GM18873 (cell line): ENCODE measurements around the gene ARHGAP22.
A peak's percentile ranks its signal among the peaks of the same experiment; 100 is the strongest.

Experiments used
- ATAC-seq: cut with Tn5 transposase; IDR thresholded peaks from one replicate; pipeline ENCODE4 v1.9.1; 2021; ENCODE audit warnings: mild to moderate bottlenecking, moderate library complexity, moderate number of reproducible peaks; ENCODE audit not compliant: unreplicated experiment, low FRiP score

The ARHGAP22 gene

GRCh38 chr10:48608976-48609375 is 4.1 kb upstream of the ARHGAP22 start:
- no peak for ATAC-seq

GRCh38 chr10:48608279-48608681 is 3.4 kb upstream of the ARHGAP22 start:
- peak; percentile 80 for ATAC-seq

GRCh38 chr10:48607356-48608278 is 2.7 kb upstream of the ARHGAP22 start:
- ATAC-seq: no peak

- no peak for ATAC-seq
Observed at GRCh38 chr10:48606530-48607355, 1.9 kb upstream of the ARHGAP22 start.

DNA sequence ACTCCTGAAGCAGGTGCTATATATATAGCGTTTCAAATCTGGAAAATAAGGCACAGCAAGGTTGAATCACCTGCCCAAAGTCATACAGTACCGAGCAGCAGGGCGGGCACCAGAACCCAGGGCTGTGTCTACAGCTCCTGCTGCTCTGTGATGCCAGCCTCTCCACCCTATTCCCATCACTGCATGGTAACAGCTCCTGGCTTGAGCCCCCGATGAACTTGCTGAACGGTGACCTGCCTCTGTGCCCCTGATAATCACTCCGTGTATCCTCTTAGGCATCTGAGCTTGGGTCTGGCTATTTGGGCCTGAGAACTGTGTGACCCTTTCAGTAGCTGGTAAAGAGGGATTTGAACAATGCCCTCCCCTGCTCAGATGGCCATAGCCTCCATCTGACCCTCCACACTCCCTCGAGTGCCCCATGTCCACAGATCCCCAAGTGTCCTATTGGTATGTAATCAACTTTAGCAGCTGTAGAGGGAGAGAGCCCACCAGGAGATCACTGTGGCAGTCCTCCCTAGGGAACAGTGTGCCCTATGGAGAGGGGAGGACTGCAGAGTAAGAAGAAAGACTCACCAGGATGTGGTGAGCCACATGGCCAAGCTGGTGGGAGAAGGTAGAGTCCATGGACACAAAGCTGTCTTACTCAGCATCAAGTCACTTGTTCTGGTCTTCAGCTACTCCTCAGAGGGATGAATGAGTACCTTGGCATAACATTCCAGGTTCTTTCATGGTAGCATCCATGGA is 1.1 kb upstream of the ARHGAP22 start:
- no peak for ATAC-seq

DNA sequence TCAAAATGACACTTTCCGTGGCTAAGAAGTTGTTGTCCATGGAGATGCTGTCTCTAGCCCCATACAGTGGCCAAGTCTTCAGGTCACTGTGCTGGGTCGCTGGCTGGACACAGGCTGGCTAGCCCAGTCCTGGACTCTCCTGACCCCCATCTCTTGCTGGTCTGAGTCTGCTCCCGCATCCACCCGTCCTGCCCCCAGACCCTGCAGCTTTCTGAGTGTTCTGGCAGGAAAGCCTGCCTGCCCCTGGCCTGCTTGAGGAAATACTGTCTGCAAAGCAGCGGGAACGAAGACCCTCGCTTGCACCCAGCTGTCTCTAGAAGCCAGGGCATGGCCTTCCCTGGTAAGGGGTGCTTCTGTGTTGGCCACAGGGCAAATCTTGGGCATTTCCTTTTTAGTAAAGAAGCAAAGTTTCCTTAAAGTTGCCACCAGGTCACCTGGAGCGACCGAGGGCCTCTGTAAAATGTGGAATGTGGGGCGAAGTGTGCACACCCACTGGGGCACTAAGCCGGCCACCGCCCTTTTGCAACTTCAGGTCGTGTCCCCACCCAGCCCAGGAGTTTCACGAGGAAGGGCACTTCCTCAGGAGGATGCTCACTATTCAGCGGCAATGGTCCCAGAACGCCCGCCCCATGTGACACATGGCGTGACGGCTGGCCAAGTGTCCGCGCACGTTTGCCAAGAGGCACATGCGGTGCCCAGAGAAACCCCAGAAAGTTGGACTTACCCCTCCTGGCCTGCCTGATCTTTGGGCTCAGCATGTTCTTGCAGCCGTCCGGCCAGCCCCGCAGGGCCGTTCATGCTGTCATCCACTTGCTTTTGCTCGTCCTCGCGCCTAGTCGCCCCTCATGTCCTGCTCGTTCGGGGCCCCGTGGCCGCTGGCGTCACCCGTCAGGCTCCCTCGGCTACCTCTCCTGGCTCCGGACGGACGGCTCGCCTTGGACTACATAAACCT is 558 bp downstream of the ARHGAP22 start:
- no peak for ATAC-seq

DNA sequence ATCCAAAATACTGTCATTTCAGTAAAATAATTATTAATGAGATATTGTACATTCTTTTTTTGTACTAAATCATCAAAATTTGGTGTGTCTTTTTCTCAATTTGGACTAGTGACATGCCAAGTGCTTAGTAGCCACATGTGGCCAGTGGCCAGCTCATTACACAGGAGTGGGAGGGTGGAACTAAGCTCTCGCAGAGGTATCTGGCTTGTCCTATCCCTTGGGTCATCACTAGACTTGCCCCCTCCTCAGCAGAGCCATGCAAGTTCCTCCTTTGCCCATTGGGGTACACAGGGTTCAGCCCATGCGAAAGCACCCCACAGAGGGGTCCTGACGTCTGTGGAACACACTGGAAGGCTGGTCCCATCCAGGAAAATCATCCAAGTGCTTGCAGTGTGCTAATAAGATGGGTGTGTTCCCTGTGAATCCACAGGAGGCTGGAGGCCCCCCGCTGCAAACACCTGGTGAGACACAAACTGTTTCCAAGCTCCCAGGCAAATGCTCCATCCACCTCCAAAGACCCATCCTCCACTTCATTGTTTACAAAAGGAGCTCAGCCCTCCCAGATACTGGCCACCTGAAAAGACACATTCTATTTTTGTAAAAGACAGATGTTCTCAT is 1.3 kb downstream of the ARHGAP22 start:
- ATAC-seq: no peak

- ATAC-seq: no peak
Observed at GRCh38 chr10:48602401-48603135, 2.3 kb downstream of the ARHGAP22 start.

DNA sequence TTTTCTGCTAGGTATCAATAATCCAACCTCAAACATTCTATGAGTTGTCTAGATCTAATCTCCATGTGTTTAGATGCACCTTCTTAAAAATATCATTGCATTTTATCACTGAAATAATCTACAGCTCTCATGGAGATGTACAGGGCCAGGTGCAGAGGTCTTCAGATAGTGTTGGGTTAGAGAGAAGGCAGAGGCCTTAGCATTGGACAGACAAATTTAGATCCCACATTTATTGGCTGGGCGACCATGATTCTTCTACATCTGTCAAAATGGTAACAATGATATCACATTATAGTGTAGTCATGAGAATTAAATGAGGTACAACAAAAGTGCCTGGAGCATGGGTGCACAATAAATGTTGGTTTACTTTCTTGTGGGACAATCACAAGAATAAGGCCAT is 3.1 kb downstream of the ARHGAP22 start:
- no peak for ATAC-seq

GRCh38 chr10:48600645-48601505 is 4.0 kb downstream of the ARHGAP22 start:
- ATAC-seq: no peak

DNA sequence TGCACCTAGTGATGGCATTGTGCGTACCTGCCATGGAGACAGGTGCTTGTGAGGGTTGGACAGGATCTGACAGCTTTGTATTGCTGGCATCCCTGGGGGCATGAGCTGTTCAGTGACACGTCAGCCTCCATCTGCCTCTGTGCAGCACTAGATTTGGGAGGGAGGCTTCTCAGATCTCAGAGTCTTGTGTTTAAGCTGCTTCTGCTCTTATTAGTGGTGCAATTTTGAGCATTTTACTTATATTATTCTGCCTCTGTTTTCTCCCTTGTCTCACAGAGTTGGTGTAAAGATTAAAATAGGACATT is 5.1 kb downstream of the ARHGAP22 start:
- ATAC-seq: no peak

DNA sequence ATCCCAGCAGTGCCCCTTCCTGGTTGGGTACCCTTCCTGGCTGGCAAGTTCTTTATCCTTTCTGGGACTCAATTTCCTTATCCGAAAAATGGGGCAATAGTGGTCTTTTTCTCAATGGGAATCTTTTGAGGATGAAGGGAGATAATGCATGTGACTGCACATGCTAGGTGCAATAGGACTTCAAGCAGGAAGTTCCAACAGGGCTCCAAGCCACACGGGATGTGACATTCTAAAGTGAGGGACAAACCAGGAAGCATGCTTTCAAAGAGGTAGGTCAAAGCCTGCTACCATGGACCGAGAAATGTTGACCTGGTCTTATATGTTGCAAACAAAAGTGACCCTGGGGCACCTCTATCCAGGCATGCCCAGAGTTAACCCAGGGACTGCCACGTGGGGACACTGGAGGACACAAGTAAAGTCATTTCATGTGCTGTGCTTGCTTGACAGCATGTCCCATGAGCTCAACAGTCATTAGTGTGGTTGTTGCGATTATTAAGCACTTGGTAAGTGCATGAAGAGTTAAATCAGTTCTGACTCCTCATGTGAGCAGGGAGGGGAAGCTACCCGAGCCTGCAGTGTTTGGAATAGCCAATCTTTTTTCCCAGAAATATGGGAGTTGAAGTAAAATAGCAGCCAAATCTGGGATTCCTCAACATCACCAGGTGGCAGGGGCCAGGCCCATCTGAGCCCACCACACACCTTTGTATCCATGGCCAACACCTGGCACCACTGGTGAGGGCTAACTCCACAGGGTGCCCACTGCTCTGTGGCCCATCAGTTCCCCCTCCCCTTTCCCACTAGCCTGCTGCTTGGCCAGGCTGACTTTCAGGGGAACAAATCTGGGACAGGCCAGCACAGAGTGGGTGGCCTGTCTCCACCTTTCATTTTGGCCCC is 5.7 kb downstream of the ARHGAP22 start:
- no peak for ATAC-seq

DNA sequence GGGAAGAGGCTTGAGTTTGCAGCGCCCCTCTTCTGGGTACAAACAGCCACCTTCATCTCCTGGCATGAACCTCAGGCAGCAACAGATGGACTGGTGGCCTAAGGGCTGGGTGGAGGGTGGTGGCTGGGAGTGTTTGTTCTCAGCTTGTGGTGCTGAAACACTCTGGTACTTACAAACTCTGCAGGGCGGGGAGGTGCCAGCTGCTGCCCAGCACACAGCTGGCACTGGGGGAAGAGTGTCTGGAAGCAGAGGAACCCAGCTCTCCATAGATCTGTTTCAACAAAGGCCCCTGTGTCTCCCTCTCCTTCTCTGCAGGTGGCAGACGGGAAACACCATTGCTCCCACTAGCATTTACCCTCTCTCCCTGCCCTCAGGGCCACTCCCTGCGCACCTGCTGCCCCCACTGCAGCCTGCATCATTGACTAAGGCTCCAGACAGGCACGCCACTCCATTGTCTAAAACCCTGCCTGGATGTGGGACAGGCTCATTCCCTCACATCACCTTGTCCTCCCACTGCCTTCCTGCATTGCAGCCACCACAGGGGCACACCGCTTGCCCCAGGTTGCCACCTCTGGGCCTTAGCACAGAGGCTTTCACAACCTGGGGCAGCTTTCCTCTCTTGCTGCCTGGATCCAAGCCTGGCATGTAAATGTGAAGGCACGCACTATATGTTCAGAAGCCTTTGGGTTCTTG is 6.5 kb downstream of the ARHGAP22 start:
- ATAC-seq: no peak

- ATAC-seq: no peak
Observed at GRCh38 chr10:48595539-48595932, 9.3 kb downstream of the ARHGAP22 start.

- no peak for ATAC-seq
Observed at GRCh38 chr10:48594803-48595538, 9.9 kb downstream of the ARHGAP22 start.

DNA sequence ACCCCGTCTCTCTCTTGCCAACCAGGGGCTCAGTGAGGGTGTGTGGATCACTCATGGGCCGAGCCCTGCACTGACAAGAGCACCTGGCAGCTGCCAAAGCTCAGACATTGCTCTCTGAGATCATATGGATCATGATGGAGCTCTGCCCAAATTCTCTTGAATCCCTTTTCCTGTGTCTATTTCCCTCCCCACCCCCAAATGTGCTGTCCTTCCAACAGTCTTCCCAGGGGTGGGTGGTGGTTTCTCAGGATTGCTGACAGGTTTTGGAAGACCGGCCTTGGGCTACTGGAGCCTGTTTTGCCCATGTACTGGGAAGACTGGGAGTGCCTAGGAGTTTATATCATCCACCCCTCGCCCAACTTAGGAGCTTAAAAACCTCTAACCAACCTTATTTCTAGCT is 10.5 kb downstream of the ARHGAP22 start:
- ATAC-seq: no peak
